Stomach smooth muscle (tissue), 2 donors: Measurements from ENCODE around the gene ATP8B1.
"Not testable (repeated sequence)": the region's sequence is repeated elsewhere in the genome, so short reads cannot be mapped to it uniquely, and the experiment has no call there.

ENCODE experiments used
- H3K27ac ChIP-seq: one replicate; pipeline ENCODE4 v1.7.0; 2013; ENCODE audit warnings: mild to moderate bottlenecking, low read length, inconsistent platforms
- H3K27me3 ChIP-seq, 2 donors: one replicate each; pipeline ENCODE4 v1.7.0; 2013; ENCODE audit warnings: low read length in 2 of 2; ENCODE audit not compliant: insufficient read depth in 2 of 2, control insufficient read depth in 1 of 2
- H3K36me3 ChIP-seq, 2 donors: one replicate each; pipeline ENCODE4 v1.7.0; 2013; ENCODE audit warnings: low read length in 2 of 2; ENCODE audit not compliant: control insufficient read depth in 2 of 2, insufficient read depth in 2 of 2
- H3K4me1 ChIP-seq: one replicate; pipeline ENCODE4 v1.7.0; 2013; ENCODE audit warnings: low read length; ENCODE audit not compliant: control insufficient read depth, insufficient read depth
- H3K4me3 ChIP-seq, 2 donors: one replicate each; pipeline ENCODE4 v1.7.0; 2013; ENCODE audit warnings: low read length in 2 of 2
- H3K9ac ChIP-seq, 2 donors: one replicate each; pipeline ENCODE4 v1.7.0; 2013; ENCODE audit warnings: low read length in 2 of 2, mild to moderate bottlenecking in 1 of 2
- H3K9me3 ChIP-seq, 2 donors: one replicate each; pipeline ENCODE4 v1.7.0; 2013; ENCODE audit warnings: low read length in 2 of 2; ENCODE audit not compliant: control insufficient read depth in 2 of 2
- donor health status: healthy.
- donor health status: Pancreatic carcinoma.

The ATP8B1 gene

GRCh38 chr18:57642462-57642861 is 160.7 kb downstream of the ATP8B1 start:
- H3K27ac ChIP-seq, H3K36me3 ChIP-seq, H3K27me3 ChIP-seq, H3K9ac ChIP-seq, H3K9me3 ChIP-seq, H3K4me1 ChIP-seq, H3K4me3 ChIP-seq: not testable (repeated sequence)

- no peak overlapping the region for H3K4me3 ChIP-seq
- no peaks in the 10 kb centered on the region for H3K4me1 ChIP-seq
- H3K9me3 ChIP-seq, result no peaks in the 10 kb centered on the region
- H3K27me3 ChIP-seq, result no peaks in the 10 kb centered on the region
- no peak overlapping the region for H3K9ac ChIP-seq
- H3K27ac ChIP-seq, result no peak overlapping the region
- no peaks in the 10 kb centered on the region for H3K36me3 ChIP-seq
Measured at GRCh38 chr18:57640749-57641148, 162.4 kb downstream of the ATP8B1 start.

- H3K27me3 ChIP-seq, result no peaks in the 10 kb centered on the region
- H3K9me3 ChIP-seq, result no peaks in the 10 kb centered on the region
- H3K36me3 ChIP-seq, result no peaks in the 10 kb centered on the region
- no peak overlapping the region for H3K27ac ChIP-seq
- H3K4me3 ChIP-seq, result no peak overlapping the region
- H3K4me1 ChIP-seq, result no peaks in the 10 kb centered on the region
- H3K9ac ChIP-seq, result no peak overlapping the region
Measured at GRCh38 chr18:57640236-57640635, 162.9 kb downstream of the ATP8B1 start.

- no peaks in the 10 kb centered on the region for H3K9me3 ChIP-seq
- H3K4me3 ChIP-seq, result no peak overlapping the region
- no peaks in the 10 kb centered on the region for H3K27me3 ChIP-seq
- peaks cover 3% of the 10 kb centered on the region for H3K4me1 ChIP-seq
- no peak overlapping the region for H3K27ac ChIP-seq
- no peak overlapping the region for H3K9ac ChIP-seq
- H3K36me3 ChIP-seq, result no peaks in the 10 kb centered on the region
Measured at GRCh38 chr18:57635003-57635822, 167.9 kb downstream of the ATP8B1 start.

- Histone ChIP-seq H3K4me1 (peaks cover 3% of the 10 kb centered on the region), H3K27ac (no peak overlapping the region), H3K36me3 (no peaks in the 10 kb centered on the region), H3K9ac (no peak overlapping the region), H3K9me3 (no peaks in the 10 kb centered on the region), H3K27me3 (no peaks in the 10 kb centered on the region), H3K4me3 (no peak overlapping the region)
Measured at GRCh38 chr18:57631697-57632096, 171.4 kb downstream of the ATP8B1 start.

GRCh38 chr18:57630754-57631595 is 172.1 kb downstream of the ATP8B1 start:
- no peaks in the 10 kb centered on the region for H3K9me3 ChIP-seq
- H3K27me3 ChIP-seq, result no peaks in the 10 kb centered on the region
- H3K4me3 ChIP-seq, result peak overlapping the region; percentile 89 to 91
- H3K9ac ChIP-seq, result peak overlapping the region; percentile 64 to 90
- H3K27ac ChIP-seq, result no peak overlapping the region
- peaks cover 3% of the 10 kb centered on the region for H3K4me1 ChIP-seq
- H3K36me3 ChIP-seq, result no peaks in the 10 kb centered on the region

GRCh38 chr18:57630002-57630753 is 172.9 kb downstream of the ATP8B1 start:
- Histone ChIP-seq H3K27me3 (no peaks in the 10 kb centered on the region), H3K4me1 (peaks cover 3% of the 10 kb centered on the region), H3K4me3 (peak overlapping the region; percentile 89 to 91)

GRCh38 chr18:57629422-57629821 is 173.7 kb downstream of the ATP8B1 start:
- Histone ChIP-seq H3K4me1 (peaks cover 3% of the 10 kb centered on the region), H3K4me3 (peak overlapping the region; percentile 89 to 91), H3K9ac (peak overlapping the region; percentile 64 to 90), H3K9me3 (no peaks in the 10 kb centered on the region), H3K36me3 (no peaks in the 10 kb centered on the region), H3K27me3 (no peaks in the 10 kb centered on the region), H3K27ac (no peak overlapping the region)

More at GRCh38 chr18:57630002-57630753, 172.9 kb downstream of the ATP8B1 start:
- H3K27ac ChIP-seq, result peak overlapping the region; percentile 58
- H3K9me3 ChIP-seq, result no peaks in the 10 kb centered on the region
- peak overlapping the region; percentile 64 to 90 for H3K9ac ChIP-seq
- no peaks in the 10 kb centered on the region for H3K36me3 ChIP-seq

GRCh38 chr18:57627488-57627887 is 175.6 kb downstream of the ATP8B1 start:
- H3K9me3 ChIP-seq, result no peaks in the 10 kb centered on the region
- H3K36me3 ChIP-seq, result no peaks in the 10 kb centered on the region
- no peak overlapping the region for H3K4me3 ChIP-seq
- H3K27ac ChIP-seq, result no peak overlapping the region
- peaks cover 5% of the 10 kb centered on the region for H3K4me1 ChIP-seq
- H3K27me3 ChIP-seq, result no peaks in the 10 kb centered on the region
- H3K9ac ChIP-seq, result no peak overlapping the region

GRCh38 chr18:57624988-57625387 is 178.1 kb downstream of the ATP8B1 start:
- Histone ChIP-seq H3K27me3 (no peaks in the 10 kb centered on the region), H3K4me1 (peaks cover 12% of the 10 kb centered on the region), H3K4me3 (no peak overlapping the region), H3K27ac (no peak overlapping the region), H3K9ac (no peak overlapping the region), H3K9me3 (no peaks in the 10 kb centered on the region), H3K36me3 (no peaks in the 10 kb centered on the region)
